Left lung (tissue), 10 donors: ENCODE measurements around the gene CHGA. TPM values are rescaled to one million over a fixed set of nuclear protein-coding genes. Genes with fewer than 3 reads are reported as not detected.

Source experiments
- ATAC-seq: fragments of 200-7000 bp; cut with Tn5 transposase; one replicate; pipeline ENCODE4 v1.9.1; 2020; ENCODE audit warnings: moderate library complexity
- DNase-seq, 4 donors: peaks; one replicate each; pipeline ENCODE4 v3.0.0-alpha.2; 2013 to 2020
- H3K27ac ChIP-seq, 2 donors: fragments of 200-600 bp; sonication (generic) in 1 of 2; one replicate each; pipeline versions ENCODE4 v1.5.0 to v1.8.0; 2020 to 2021
- H3K27me3 ChIP-seq, 2 donors: fragments of 200-600 bp; sonication (generic) in 1 of 2; one replicate each; pipeline versions ENCODE4 v1.5.0 to v1.8.0; 2020 to 2021
- H3K36me3 ChIP-seq, 2 donors: fragments of 200-600 bp; sonication (generic) in 1 of 2; one replicate each; pipeline versions ENCODE4 v1.5.0 to v1.8.0; 2020 to 2021
- H3K4me1 ChIP-seq, 2 donors: fragments of 200-600 bp; one replicate each; pipeline ENCODE4 v1.8.0; 2021
- H3K4me3 ChIP-seq, 2 donors: fragments of 200-600 bp; sonication (generic) in 1 of 2; one replicate each; pipeline versions ENCODE4 v1.5.0 to v1.8.0; 2020 to 2021; ENCODE audit warnings: mild to moderate bottlenecking in 1 of 2
- H3K9me3 ChIP-seq, 2 donors: fragments of 200-600 bp; sonication (generic) in 1 of 2; one replicate each; pipeline versions ENCODE4 v1.5.0 to v1.8.0; 2020 to 2021
- intact Hi-C, 2 donors: fragments of 100-400 bp; cut with DNase I; formaldehyde crosslinking; loops; one replicate each; pipeline versions ENCODE4 v1.11.2 to v1.14.2; 2022
- polyA plus RNA-seq, 6 donors: library from polyadenylated mRNA; unstranded; fragments of 120-200 nt; gene quantifications; one replicate each; pipeline ENCODE4 v1.2.1, GENCODE V29; 2013; ENCODE audit not compliant: insufficient read length in 6 of 6
- total RNA-seq, 2 donors: library from RNA; stranded (reverse); fragmentation: NEBNext Ultra II Directional; extraction: Animal tissue kit (Norgen Biotek cat#: 25700); gene quantifications; one replicate each; pipeline ENCODE4 v1.2.1, GENCODE V29; 2021
- TF ChIP-seq, protein P1 (sequence below), 2 donors: fragments of 200-600 bp; sonication (generic) in 1 of 2; IDR thresholded peaks; one replicate each; pipeline versions ENCODE4 v1.5.0 to v1.8.0; 2021; ENCODE audit warnings: antibody characterized with exemption in 2 of 2
- donor health status: DM: no; HTN: yes; CAD: no.
- donor health status: DM: no; HTN: no; CAD: no.

The CHGA gene
- total and polyA plus RNA-seq, 8 donors = 0.12 to 4.5 (median 3.1) TPM; not detected in 1

DNA sequence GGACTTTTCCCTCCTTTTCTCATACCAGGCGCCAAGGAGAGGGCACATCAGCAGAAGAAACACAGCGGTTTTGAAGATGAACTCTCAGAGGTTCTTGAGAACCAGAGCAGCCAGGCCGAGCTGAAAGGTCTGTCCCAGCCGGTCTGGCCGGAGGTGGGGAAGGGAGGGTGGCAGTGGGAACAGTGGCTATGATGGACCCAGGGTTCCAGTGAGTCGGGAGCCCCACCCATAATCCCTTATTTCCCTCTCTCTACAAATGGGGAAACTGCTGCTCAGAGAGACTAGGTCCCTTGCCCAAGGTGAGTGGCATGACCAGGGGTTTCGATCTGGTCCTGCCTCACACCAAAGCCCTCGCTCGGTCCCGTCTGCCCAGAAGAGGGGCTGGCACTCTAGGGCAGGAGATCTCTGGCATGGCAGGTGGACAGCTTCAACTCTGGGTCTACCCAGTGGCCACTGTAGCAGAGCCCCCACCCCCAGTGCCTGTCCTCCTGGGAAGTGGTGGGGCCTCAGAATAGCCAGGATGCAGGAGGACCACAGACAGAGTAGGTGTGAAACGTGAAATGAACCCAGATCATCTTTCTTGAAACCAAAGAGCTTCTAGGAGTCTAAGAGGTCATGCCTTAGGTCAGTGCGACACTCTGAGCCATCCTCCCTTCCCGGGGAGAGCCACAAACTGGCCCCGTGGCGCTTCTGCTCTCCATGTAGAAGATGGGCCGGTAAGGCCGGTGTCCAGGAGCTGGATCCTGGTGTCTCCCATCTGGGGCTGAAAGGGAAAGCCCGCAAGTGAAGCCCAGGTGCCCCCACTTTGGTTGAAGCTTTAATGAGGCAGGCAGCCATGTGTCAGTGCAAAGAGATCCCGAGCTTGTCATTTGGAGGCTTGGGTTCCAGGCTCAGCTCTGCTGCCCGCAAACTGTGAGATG, 7.0 kb downstream of the CHGA start:
- no peaks in the 10 kb centered on the region for H3K9me3 ChIP-seq
- no peaks in the 10 kb centered on the region for H3K36me3 ChIP-seq
- no peak overlapping the region for H3K27ac ChIP-seq
- TF ChIP-seq, protein P1, sequence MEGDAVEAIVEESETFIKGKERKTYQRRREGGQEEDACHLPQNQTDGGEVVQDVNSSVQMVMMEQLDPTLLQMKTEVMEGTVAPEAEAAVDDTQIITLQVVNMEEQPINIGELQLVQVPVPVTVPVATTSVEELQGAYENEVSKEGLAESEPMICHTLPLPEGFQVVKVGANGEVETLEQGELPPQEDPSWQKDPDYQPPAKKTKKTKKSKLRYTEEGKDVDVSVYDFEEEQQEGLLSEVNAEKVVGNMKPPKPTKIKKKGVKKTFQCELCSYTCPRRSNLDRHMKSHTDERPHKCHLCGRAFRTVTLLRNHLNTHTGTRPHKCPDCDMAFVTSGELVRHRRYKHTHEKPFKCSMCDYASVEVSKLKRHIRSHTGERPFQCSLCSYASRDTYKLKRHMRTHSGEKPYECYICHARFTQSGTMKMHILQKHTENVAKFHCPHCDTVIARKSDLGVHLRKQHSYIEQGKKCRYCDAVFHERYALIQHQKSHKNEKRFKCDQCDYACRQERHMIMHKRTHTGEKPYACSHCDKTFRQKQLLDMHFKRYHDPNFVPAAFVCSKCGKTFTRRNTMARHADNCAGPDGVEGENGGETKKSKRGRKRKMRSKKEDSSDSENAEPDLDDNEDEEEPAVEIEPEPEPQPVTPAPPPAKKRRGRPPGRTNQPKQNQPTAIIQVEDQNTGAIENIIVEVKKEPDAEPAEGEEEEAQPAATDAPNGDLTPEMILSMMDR (IDR thresholded peaks at IDR 0.05) = no peak
- ATAC-seq (no peak), DNase-seq (peak in 1 of 4 donors; percentile 50)
- H3K4me1 ChIP-seq = no peaks in the 10 kb centered on the region
- H3K27me3 ChIP-seq = peaks cover 0 to 11% of the 10 kb centered on the region in 2 donors
- no peak overlapping the region for H3K4me3 ChIP-seq
- intact Hi-C loops = no loop called here

DNA sequence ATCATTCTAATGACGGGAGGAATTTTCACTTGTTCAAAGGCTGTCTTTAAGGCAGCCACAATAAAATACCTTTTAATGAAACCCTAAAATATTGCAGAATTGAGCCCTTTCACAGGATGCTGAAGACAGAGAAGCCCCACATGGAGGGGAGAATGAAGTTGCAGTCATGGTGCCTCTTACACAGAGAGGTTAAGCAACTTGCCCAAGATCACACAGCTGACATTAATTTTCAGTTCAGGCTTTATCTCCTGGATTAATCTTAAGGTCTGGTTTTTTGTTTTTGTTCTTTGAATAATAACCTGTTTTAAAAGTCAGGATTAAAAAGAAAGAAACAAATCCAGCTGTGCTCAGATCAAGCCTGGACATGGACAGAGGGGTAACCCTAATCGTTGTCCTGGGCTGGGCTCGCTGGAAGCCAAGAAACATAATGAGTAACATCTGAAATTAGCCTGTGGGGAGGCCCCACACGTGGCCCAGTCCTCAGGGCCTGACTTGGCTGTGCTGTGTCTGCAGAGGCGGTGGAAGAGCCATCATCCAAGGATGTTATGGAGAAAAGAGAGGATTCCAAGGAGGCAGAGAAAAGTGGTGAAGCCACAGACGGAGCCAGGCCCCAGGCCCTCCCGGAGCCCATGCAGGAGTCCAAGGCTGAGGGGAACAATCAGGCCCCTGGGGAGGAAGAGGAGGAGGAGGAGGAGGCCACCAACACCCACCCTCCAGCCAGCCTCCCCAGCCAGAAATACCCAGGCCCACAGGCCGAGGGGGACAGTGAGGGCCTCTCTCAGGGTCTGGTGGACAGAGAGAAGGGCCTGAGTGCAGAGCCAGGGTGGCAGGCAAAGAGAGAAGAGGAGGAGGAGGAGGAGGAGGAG, 8.0 kb downstream of the CHGA start:
- DNase-seq (peak in 1 of 4 donors; percentile 52), ATAC-seq (no peak)
- Histone ChIP-seq H3K27ac (no peak overlapping the region), H3K36me3 (peaks cover 0 to 6% of the 10 kb centered on the region in 2 donors), H3K9me3 (no peaks in the 10 kb centered on the region), H3K4me3 (no peak overlapping the region), H3K4me1 (no peaks in the 10 kb centered on the region), H3K27me3 (peaks cover 0 to under 1% of the 10 kb centered on the region in 2 donors)
- intact Hi-C loops = no loop called here
- TF ChIP-seq, protein P1 (IDR thresholded peaks at IDR 0.05) = no peak

DNA sequence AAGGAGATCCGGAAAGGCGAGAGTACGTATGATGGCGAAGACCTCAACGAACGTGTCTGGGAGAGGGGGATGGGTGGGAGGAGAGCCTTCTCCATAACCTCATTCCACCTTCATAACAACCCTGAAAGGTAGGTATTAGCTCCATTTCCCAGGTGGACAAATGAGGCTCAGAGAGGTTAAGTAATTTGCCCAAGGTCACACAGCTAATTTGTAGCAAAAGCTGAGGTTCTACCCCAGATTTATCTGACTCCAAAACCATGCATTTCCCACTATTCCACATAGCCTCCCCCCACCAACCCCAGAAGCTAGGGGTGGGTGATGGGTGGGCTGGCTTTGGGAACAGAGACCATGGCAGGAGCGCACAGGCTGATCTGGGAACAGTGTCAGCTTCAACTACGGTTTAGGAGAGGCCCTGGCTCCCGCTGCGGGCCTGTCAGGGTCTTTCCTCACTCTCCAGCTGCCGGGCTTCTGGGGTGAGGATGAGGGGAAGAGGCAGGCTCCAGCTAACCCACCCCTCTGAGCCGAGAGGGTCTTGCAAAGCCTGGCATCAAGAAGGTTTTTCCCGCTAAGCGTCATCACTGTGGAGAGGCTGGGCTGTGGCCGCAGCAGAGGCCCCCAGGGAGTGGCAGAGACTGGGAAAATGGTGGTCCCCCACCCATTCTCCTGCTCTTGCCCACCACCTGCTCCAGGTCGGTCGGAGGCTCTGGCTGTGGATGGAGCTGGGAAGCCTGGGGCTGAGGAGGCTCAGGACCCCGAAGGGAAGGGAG, 8.9 kb downstream of the CHGA start:
- TF ChIP-seq, protein P1 (IDR thresholded peaks at IDR 0.05) = no peak
- Histone ChIP-seq H3K9me3 (no peaks in the 10 kb centered on the region), H3K27me3 (no peaks in the 10 kb centered on the region), H3K4me1 (no peaks in the 10 kb centered on the region), H3K4me3 (no peak overlapping the region), H3K36me3 (peaks cover 0 to 15% of the 10 kb centered on the region in 2 donors), H3K27ac (no peak overlapping the region)
- DNase-seq (peak in 1 of 4 donors; percentile 41), ATAC-seq (no peak)
- intact Hi-C loops = no loop called here

DNA sequence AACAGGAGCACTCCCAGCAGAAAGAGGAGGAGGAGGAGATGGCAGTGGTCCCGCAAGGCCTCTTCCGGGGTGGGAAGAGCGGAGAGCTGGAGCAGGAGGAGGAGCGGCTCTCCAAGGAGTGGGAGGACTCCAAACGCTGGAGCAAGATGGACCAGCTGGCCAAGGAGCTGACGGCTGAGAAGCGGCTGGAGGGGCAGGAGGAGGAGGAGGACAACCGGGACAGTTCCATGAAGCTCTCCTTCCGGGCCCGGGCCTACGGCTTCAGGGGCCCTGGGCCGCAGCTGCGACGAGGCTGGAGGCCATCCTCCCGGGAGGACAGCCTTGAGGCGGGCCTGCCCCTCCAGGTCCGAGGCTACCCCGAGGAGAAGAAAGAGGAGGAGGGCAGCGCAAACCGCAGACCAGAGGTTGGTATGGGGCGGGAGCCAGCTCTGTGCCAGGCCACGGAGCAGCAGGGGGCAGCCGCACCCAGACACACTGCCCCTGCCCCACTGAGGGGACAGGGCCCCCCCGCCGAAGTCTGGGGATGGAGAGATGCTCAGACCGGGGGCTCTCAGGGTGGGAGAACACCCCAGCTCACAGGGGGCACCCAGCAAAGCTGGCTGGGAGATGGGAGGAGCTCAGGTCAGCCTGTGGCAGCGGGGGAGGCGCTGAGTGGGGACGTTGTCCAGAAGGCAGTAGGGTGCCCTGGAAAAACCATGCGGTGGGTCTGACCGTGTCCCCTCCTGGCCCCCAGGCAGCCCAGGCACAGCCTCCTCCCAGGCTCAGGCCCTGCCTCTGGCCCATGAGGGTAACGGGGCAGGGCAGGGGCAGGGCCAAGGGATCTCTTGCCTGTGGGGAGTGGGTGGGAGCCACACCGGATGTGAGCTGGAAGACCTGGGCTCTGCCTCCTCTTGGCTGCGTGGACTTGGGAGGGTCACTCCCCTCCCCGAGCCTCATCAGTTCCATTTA, 9.8 kb downstream of the CHGA start:
- intact Hi-C loops = no loop called here
- Histone ChIP-seq H3K27me3 (no peaks in the 10 kb centered on the region), H3K4me1 (no peaks in the 10 kb centered on the region), H3K27ac (no peak overlapping the region), H3K9me3 (no peaks in the 10 kb centered on the region), H3K36me3 (peaks cover 0 to 22% of the 10 kb centered on the region in 2 donors), H3K4me3 (no peak overlapping the region)
- no peak for ATAC-seq
- peak in 1 of 4 donors; percentile 74 for DNase-seq
- TF ChIP-seq, protein P1 (IDR thresholded peaks at IDR 0.05) = no peak
